ENCODE data around the gene SAG.

DNA sequence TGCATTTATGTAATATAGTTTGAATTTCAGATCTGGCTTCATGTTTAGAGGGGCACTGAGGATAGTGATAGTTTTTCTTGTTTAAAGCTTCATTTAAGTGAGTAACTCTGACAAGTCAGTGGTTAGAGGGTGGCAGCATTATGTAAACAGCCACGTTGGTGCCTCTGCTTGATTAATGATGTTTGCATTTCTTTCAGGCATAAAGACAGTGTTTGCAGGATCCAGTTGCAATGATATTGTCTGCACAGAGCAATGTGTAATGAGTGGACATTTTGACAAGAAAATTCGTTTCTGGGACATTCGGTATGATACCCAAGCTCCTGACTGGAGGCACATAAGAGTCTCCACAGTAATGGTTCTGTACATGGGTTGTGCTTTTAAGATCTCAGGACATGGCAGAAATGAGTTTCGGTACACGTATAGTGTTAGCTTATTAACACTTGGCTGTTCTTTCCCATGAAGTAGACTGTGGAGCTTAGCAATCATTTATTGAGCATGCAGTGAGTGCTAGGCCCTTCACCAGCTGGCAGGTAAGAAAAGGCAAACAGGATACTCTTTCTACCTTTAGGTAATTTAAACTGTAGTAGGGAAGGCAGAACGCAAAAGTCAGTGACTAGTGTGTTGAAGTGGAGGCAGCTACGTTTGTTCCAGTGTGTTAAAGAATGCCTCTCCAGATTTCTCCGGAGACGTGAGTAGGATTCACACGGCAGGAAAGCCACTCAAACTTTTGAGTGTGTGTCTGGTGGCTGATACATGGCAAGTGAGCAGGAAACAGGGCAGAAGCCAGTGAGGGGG, 17.4 kb upstream of the SAG start:
- no peak for TF ChIP-seq EP300 (IDR thresholded peaks at IDR 0.05; ENCODE audit: borderline replicate concordance in 1 of 2, control insufficient read depth in 1 of 2, low read depth in 2 of 2, low read length in 2 of 2)
- TF ChIP-seq CTCF (IDR thresholded peaks at IDR 0.05 in 2 of 3, conservative IDR thresholded peaks at IDR 0.05 in 1 of 3; ENCODE audit: control insufficient read depth in 2 of 3, extremely low read depth in 1 of 3, insufficient read depth in 1 of 3, low read depth in 3 of 3, low read length in 3 of 3), result no peak
- TF ChIP-seq SREBF1 (IDR thresholded peaks at IDR 0.05; ENCODE audit: low read length), result no peak
- TF ChIP-seq CEBPB (IDR thresholded peaks at IDR 0.05; ENCODE audit: borderline replicate concordance in 1 of 2, low read depth in 2 of 2, low read length in 2 of 2), result no peak
- TF ChIP-seq MTA2 (IDR thresholded peaks at IDR 0.05; ENCODE audit: low read depth), result no peak
- no peak for TF ChIP-seq NR2C2 (IDR thresholded peaks at IDR 0.05; ENCODE audit: borderline replicate concordance, control insufficient read depth, insufficient read length, low read depth)
